ENCODE data around the gene SGTB. TPM values are rescaled to one million over a fixed set of nuclear protein-coding genes. Genes with fewer than 3 reads are reported as not detected.
"Not testable (repeated sequence)": the region's sequence is repeated elsewhere in the genome, so short reads cannot be mapped to it uniquely, and the experiment has no call there.

Gene SGTB
- total RNA-seq, 2 donors from 2014 or later = 19.1 to 23.4 TPM

GRCh38 chr5:65704621-65705239 is 17.2 kb downstream of the SGTB start:
- Mint-ChIP-seq H3K9me3 (no peaks in the 10 kb centered on the region), H3K36me3 (peaks cover 0 to 23% of the 10 kb centered on the region in 2 donors), H3K27ac (no peak overlapping the region)
- DNase-seq (ENCODE audit: low spot score in 2 of 2) (no peak), ATAC-seq (no peak)

DNA sequence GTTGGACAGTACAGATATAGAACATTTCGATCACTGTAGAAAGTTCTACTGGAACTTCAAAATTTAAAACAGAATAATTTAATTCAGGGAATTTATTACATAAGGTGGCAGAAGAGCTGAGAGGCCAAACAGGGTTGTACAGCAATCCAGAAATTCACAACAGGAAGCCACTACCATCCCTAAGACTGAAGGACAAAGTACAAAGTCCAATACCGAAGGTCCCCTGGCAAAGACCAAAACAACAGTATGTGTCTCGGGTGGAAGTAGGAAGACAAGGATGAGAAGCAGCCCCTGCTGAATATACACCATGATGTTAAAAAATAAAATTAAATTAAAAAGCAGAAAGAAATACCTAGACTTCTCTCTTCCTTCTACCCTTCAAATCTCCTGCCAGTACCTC is 19.9 kb downstream of the SGTB start:
- Mint-ChIP-seq H3K9me3 (no peaks in the 10 kb centered on the region), H3K36me3 (peaks cover 9 to 33% of the 10 kb centered on the region in 2 donors), H3K27ac (no peak overlapping the region)
- ATAC-seq (no peak), DNase-seq (ENCODE audit: low spot score in 2 of 2) (no peak)

GRCh38 chr5:65699338-65699737 is 22.6 kb downstream of the SGTB start:
- no peak overlapping the region for H3K27ac Mint-ChIP-seq
- peaks cover 9 to 33% of the 10 kb centered on the region in 2 donors for H3K36me3 Mint-ChIP-seq
- no peak for ATAC-seq
- no peaks in the 10 kb centered on the region for H3K9me3 Mint-ChIP-seq
- DNase-seq (ENCODE audit: low spot score in 2 of 2) = no peak

- ATAC-seq = no peak
These were observed 25.0 kb downstream of the SGTB start for GRCh38 chr5:65696892-65697291.

GRCh38 chr5:65695896-65696295 is 26.0 kb downstream of the SGTB start:
- Mint-ChIP-seq H3K9me3 (no peaks in the 10 kb centered on the region), H3K36me3 (peaks cover 11 to 22% of the 10 kb centered on the region in 2 donors), H3K27ac (no peak overlapping the region)
- ATAC-seq = no peak
- no peak for DNase-seq (ENCODE audit: low spot score in 2 of 2)

More at GRCh38 chr5:65696892-65697291, 25.0 kb downstream of the SGTB start:
- H3K27ac Mint-ChIP-seq = no peak overlapping the region
- DNase-seq (ENCODE audit: low spot score in 2 of 2) = no peak
- peaks cover 9 to 24% of the 10 kb centered on the region in 2 donors for H3K36me3 Mint-ChIP-seq
- no peaks in the 10 kb centered on the region for H3K9me3 Mint-ChIP-seq

- Mint-ChIP-seq H3K9me3 (no peaks in the 10 kb centered on the region), H3K27ac (no peak overlapping the region), H3K36me3 (peaks cover 15 to 21% of the 10 kb centered on the region in 2 donors)
- ATAC-seq (no peak), DNase-seq (ENCODE audit: low spot score in 2 of 2) (no peak)
These were observed 26.6 kb downstream of the SGTB start for GRCh38 chr5:65695162-65695755.

DNA sequence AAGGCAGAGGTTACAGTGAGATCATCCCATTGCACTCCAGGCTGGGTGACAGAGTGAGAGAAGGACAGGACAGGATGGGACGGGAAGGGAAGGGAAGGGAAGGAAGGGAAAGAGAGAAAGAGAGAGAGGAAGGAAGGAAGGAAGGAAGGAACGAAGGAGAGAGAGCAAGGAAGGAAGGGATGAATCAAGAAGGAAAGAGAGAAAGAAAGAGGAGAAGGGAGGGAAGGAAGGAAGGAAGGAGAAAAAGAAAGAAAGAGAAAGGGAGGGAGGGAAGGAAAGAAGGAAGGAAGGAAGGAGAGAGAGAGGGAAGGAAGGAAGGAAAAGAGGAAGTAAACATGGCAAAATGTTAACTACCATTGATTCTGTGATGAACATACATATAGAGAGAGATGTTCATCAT is 28.8 kb downstream of the SGTB start:
- ATAC-seq (no peak), DNase-seq (ENCODE audit: low spot score in 2 of 2) (no peak)
- H3K36me3 Mint-ChIP-seq = peaks cover 1 to 5% of the 10 kb centered on the region in 2 donors
- no peak overlapping the region for H3K27ac Mint-ChIP-seq
- H3K9me3 Mint-ChIP-seq = no peaks in the 10 kb centered on the region

DNA sequence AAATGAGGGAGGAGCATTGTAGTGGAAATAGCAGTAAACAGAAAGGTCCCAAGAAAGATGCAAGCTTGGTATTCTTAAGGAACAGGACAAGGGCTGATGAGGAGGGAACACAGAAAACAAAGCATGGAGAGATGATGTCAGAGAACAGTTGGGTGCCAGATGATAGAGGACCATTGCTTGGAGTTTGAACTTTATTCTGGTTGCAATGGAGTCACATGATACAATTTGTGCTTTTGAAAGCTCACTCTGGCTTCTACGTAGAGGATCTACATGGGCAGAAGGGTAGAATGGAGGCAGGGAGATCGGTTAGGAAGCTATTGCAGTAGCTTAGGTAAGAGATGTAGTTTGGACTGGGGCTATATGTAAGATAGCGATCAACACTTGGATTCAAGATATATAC is 39.8 kb downstream of the SGTB start:
- peaks cover 30 to 55% of the 10 kb centered on the region in 2 donors for H3K36me3 Mint-ChIP-seq
- no peak for DNase-seq (ENCODE audit: low spot score in 2 of 2)
- H3K9me3 Mint-ChIP-seq = no peaks in the 10 kb centered on the region
- ATAC-seq = no peak
- H3K27ac Mint-ChIP-seq = no peak overlapping the region

DNA sequence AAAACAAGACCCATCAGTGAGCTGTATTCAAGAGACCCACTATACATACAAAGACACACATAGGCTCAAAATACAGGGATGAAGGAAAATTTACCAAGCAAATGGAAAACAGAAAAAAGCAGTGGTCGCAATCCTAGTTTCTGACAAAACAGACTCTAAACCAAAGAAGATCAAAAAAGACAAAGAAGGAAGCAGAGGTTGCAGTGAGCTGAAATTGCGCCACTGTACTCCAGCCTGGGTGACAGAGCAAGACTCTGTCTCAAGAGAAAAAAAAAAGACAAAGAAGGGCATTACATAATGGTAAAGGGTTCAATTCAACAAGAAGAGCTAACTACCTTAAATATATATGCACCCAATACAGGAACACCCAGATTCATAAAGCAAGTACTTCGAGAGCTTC is 45.9 kb downstream of the SGTB start:
- H3K36me3 Mint-ChIP-seq = peaks cover 21 to 42% of the 10 kb centered on the region in 2 donors
- ATAC-seq; H3K9me3 Mint-ChIP-seq; DNase-seq (ENCODE audit: low spot score in 2 of 2): not testable (repeated sequence)
- peak overlapping the region in 1 of 2 donors; percentile 13 for H3K27ac Mint-ChIP-seq

DNA sequence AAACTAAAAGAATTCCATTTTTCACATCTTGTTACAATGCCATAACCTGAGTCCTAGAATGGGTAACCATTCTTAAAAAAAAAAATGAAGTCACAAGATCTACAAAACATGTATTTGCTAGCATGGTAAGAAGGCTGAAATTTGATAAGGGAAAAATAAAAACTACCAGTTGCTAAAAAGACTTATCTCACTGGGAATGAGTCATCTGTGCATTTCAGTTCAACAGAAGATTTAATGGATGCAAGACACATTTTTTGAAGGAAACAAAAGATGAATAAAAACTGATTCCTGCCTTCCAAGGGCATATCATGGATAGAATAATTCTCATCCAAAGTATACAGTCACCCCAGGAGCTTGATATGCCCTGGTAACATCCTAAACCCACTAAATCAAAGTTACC is 47.2 kb downstream of the SGTB start:
- Mint-ChIP-seq H3K9me3 (no peaks in the 10 kb centered on the region), H3K27ac (peak overlapping the region in 1 of 2 donors; percentile 65), H3K36me3 (peaks cover 18 to 39% of the 10 kb centered on the region in 2 donors)
- ATAC-seq (no peak), DNase-seq (ENCODE audit: low spot score in 2 of 2) (no peak)

DNA sequence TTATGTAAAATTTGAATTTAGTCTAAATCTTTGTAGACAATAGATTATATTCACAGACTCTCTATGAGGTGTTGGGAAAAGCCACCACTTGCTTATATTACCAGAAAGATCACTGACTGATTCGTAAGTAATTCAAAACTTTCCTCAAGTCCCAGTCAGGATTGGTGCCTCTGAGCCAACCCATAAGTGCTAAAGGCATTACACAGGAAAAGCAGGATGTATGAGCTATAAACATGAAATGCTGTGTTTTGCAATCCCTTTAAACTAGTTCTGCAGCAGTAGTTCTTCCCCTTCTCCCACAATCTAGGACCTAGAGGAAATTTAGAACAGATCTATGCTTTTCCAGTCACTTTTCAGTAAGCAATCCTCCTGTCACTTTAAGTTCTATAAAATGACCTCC is 49.1 kb downstream of the SGTB start:
- H3K9me3 Mint-ChIP-seq = no peaks in the 10 kb centered on the region
- H3K27ac Mint-ChIP-seq = no peak overlapping the region
- no peak for DNase-seq (ENCODE audit: low spot score in 2 of 2)
- peaks cover 9 to 22% of the 10 kb centered on the region in 2 donors for H3K36me3 Mint-ChIP-seq
- ATAC-seq = no peak

- DNase-seq (ENCODE audit: low spot score in 2 of 2) (no peak), ATAC-seq (no peak)
- H3K9me3 Mint-ChIP-seq = no peaks in the 10 kb centered on the region
- no peaks in the 10 kb centered on the region for H3K36me3 Mint-ChIP-seq
- no peak overlapping the region for H3K27ac Mint-ChIP-seq
These were observed 53.2 kb downstream of the SGTB start for GRCh38 chr5:65668696-65669095.

DNA sequence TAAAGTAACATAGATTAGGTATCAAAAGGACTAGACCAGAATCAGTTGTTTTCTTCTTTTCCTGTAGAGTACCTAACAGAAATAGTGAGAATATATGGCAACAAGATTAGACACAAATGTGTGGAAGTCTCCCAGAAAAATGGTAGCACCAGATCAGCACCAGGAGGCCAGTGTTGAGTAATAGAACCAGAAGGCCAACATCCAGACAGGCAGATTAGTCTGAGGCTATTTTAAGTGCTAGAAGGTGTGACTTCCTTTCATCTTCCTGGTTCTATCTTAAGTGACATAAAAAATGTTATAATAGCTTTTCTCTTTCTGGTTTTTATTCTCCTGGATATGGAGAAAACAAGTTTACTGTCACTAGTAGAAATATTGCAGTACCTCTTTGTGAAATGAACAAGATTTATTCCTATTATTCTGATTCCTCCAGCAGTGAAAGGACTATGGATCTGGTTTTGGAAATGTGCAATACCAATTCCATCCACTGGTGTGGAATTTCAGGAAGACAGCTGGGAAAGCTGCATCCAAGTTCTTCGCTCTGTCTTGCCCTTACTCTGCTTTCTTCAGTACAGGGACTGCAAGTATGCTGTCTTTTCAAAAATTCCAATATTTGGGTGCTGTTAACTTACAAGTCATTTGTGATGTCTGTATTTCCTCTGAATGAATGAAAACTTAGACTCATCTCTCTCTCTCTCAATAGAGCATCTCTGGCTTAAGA is 57.9 kb downstream of the SGTB start:
- no peaks in the 10 kb centered on the region for H3K9me3 Mint-ChIP-seq
- no peak for ATAC-seq

DNA sequence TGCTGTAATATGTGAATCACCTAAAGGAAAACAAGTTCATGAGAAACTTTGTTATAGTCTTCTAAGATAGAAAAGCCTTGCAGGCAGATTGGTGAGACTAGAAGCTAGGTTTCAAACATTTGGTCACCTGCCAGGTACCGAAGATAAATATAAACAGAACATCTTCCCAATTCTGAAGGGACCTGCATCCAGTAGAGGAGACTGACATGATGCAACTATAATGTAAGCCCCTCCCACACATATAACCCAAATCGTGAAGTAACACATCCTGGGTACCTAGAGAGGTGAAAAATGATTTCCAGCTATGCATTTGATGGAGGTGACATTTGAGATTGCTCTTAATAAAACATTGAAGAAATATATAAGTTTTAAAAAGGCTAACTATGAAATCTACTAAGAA is 67.2 kb downstream of the SGTB start:
- H3K9me3 Mint-ChIP-seq = no peaks in the 10 kb centered on the region
- no peak overlapping the region for H3K27ac Mint-ChIP-seq
- DNase-seq (ENCODE audit: low spot score in 2 of 2) (no peak), ATAC-seq (no peak)
- H3K36me3 Mint-ChIP-seq = peaks cover 0 to 4% of the 10 kb centered on the region in 2 donors

More for the DNA sequence above, 57.9 kb downstream of the SGTB start:
- no peak for DNase-seq (ENCODE audit: low spot score in 2 of 2)
- peak overlapping the region in 1 of 2 donors; percentile 1 for H3K27ac Mint-ChIP-seq
- H3K36me3 Mint-ChIP-seq = peaks cover 0 to 4% of the 10 kb centered on the region in 2 donors

DNA sequence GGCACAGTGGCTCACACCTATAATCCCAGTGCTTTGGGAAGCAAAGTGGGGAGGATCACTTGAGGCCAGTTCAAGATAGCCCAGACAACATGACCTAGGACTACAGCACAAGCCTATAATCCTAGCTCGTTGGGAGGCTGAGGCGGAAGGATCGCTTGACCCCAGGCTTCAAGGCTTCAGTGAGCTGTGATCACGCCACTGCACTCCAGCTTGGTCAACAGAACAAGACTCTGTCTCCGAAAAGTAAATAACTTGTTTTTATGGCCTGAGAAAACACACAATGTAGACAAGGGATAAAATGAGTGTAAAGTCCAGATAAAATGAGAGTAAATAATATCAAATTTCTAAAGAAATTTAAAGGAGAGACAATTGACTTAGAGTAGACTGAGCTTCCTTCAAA is 70.8 kb downstream of the SGTB start:
- Mint-ChIP-seq H3K36me3 (peaks cover 0 to 4% of the 10 kb centered on the region in 2 donors), H3K27ac (no peak overlapping the region), H3K9me3 (no peaks in the 10 kb centered on the region)
- ATAC-seq (no peak), DNase-seq (ENCODE audit: low spot score in 2 of 2) (no peak)

- Mint-ChIP-seq H3K27ac (no peak overlapping the region), H3K9me3 (no peaks in the 10 kb centered on the region), H3K36me3 (peaks cover 0 to 4% of the 10 kb centered on the region in 2 donors)
- DNase-seq (ENCODE audit: low spot score in 2 of 2) (no peak), ATAC-seq (no peak)
These were observed 74.0 kb downstream of the SGTB start for GRCh38 chr5:65647941-65648340.

DNA sequence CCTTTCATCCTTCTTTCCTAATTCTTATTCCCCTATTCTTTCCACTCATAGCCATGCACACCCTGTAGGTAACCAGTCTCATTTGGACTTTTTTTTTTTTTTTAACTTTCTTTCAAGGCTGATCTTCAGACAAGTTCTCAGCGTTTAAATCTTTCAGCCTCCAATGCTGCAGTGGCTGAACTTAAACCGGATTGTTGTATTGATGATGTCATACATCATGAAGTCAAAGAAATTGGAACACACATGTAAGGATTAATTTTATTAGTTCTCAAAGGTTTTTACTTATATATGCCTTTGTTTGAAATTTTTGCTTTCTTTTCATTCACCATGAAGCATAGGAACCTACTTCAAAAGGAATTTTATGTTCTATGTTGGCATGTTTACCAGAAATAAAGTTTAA is 75.0 kb downstream of the SGTB start:
- H3K36me3 Mint-ChIP-seq = peaks cover 0 to 4% of the 10 kb centered on the region in 2 donors
- H3K27ac Mint-ChIP-seq = no peak overlapping the region
- ATAC-seq = no peak
- no peaks in the 10 kb centered on the region for H3K9me3 Mint-ChIP-seq
- no peak for DNase-seq (ENCODE audit: low spot score in 2 of 2)
